Caco-2 (cell line): ENCODE measurements around the gene TMEM258. TPM values are rescaled to one million over a fixed set of nuclear protein-coding genes. Genes with fewer than 3 reads are reported as not detected.

ENCODE experiments used
- BruUV-seq: library from RNA; stranded (reverse); fragments of 400-500 nt; replicated peaks from 2 replicates; lab custom pipeline; 2021; lab: Mats Ljungman, UMichigan
- CTCF ChIA-PET: fragments of 300-600 bp; sonication (Branson Sonifier 250); formaldehyde crosslinking; loops from one replicate; lab custom pipeline; 2022; ENCODE audit warnings: antibody characterized with exemption; lab: Charles Lee
- POLR2A ChIA-PET: fragments of 300-600 bp; sonication (Branson Sonifier 250); formaldehyde crosslinking; loops from one replicate; lab custom pipeline; 2022; ENCODE audit warnings: antibody characterized with exemption; lab: Charles Lee
- DNase-seq, 2 experiments: peaks; one replicate each; pipeline versions ENCODE4 v3.0.0 to v3.0.0-alpha.2; 2020 to 2022
- H3K27me3 ChIP-seq: replicated peaks from 2 replicates; pipeline ENCODE4 v1.6.0; 2011; ENCODE audit warnings: low read length; ENCODE audit not compliant: control insufficient read depth, insufficient read depth
- H3K36me3 ChIP-seq: 2 replicates; pipeline ENCODE4 v1.5.1; 2011; ENCODE audit warnings: low read length; ENCODE audit not compliant: control insufficient read depth, insufficient read depth
- H3K4me1 ChIP-seq: fragments of 250-450 bp; sonication (Bioruptor Pico); 2 replicates; pipeline ENCODE4 v1.5.1; 2020; ENCODE audit warnings: mild to moderate bottlenecking
- H3K4me3 ChIP-seq: 2 replicates; pipeline ENCODE4 v1.5.1; 2011; ENCODE audit warnings: low read depth, mild to moderate bottlenecking, control low read depth, low read length
- H3K9me3 ChIP-seq: fragments of 250-450 bp; sonication (Bioruptor Pico); 2 replicates; pipeline ENCODE4 v1.5.1; 2020; ENCODE audit warnings: mild to moderate bottlenecking, moderate library complexity
- H3K27ac Mint-ChIP-seq: one replicate; pipeline ENCODE4 v1.8.0; 2022; ENCODE audit warnings: mixed read lengths; ENCODE audit not compliant: unreplicated experiment
- H3K27me3 Mint-ChIP-seq: one replicate; pipeline ENCODE4 v1.8.0; 2022; ENCODE audit warnings: mixed read lengths; ENCODE audit not compliant: insufficient read depth, unreplicated experiment
- H3K36me3 Mint-ChIP-seq: one replicate; pipeline ENCODE4 v1.8.0; 2022; ENCODE audit warnings: mild to moderate bottlenecking, mixed read lengths; ENCODE audit not compliant: insufficient read depth, unreplicated experiment
- H3K4me1 Mint-ChIP-seq: one replicate; pipeline ENCODE4 v1.8.0; 2022; ENCODE audit warnings: low read depth, mixed read lengths; ENCODE audit not compliant: unreplicated experiment
- H3K4me3 Mint-ChIP-seq: one replicate; pipeline ENCODE4 v1.8.0; 2022; ENCODE audit warnings: mild to moderate bottlenecking, moderate library complexity, mixed read lengths; ENCODE audit not compliant: unreplicated experiment
- H3K9me3 Mint-ChIP-seq: one replicate; pipeline ENCODE4 v1.8.0; 2022; ENCODE audit warnings: mixed read lengths; ENCODE audit not compliant: unreplicated experiment
- CTCF ChIP-seq, 2 experiments: fragments of 200-600 bp in 1 of 2; IDR thresholded peaks; 1 replicate in 1 of 2; 2 replicates in 1 of 2; pipeline versions ENCODE4 v1.5.1 to v1.8.0; 2011 to 2022; ENCODE audit warnings: antibody characterized with exemption in 1 of 2, control low read depth in 1 of 2, inconsistent platforms in 1 of 2, low read depth in 1 of 2, low read length in 1 of 2, mild to moderate bottlenecking in 1 of 2, moderate library complexity in 1 of 2; ENCODE audit not compliant: insufficient read depth in 1 of 2, severe bottlenecking in 1 of 2, unreplicated experiment in 1 of 2
- intact Hi-C: fragments of 100-400 bp; cut with micrococcal nuclease; formaldehyde crosslinking; loops from one replicate; pipeline ENCODE4 v1.10.0; 2022; ENCODE audit not compliant: unreplicated experiment
- total RNA-seq: library from RNA; stranded (reverse); gene quantifications from 2 replicates; pipeline ENCODE4 v1.2.3, GENCODE V29; 2022

The TMEM258 gene
- total RNA-seq, 1 experiment from 2014 or later = 197 TPM

- Mint-ChIP-seq H3K36me3 (peaks cover 10% of the 10 kb centered on the region), H3K27me3 (no peaks in the 10 kb centered on the region), H3K4me1 (peaks cover 7% of the 10 kb centered on the region), H3K9me3 (no peaks in the 10 kb centered on the region), H3K4me3 (no peak overlapping the region), H3K27ac (no peak overlapping the region)
- no TSS peak for BruUV-seq
- Histone ChIP-seq H3K9me3 (no peaks in the 10 kb centered on the region), H3K4me1 (peaks cover 22% of the 10 kb centered on the region), H3K27me3 (no peaks in the 10 kb centered on the region), H3K4me3 (no peak overlapping the region), H3K36me3 (peaks cover 2% of the 10 kb centered on the region; the same call in 1 of the 2 replicates)
- intact Hi-C loops = loop anchor here (1.0 kb wide), 2 partner anchors 29 to 41 kb away; no protein-coding TSS in a partner anchor
- peak; percentile 86 to 92 for DNase-seq
- POLR2A ChIA-PET = interaction anchor here (0.8 to 1.2 kb wide), 6 partner anchors 10 to 68 kb away, joined by 3 to 5 read pairs (median 4); no protein-coding TSS in a partner anchor
- CTCF ChIA-PET = interaction anchor here (0.5 to 4.6 kb wide), 33 partner anchors 9 to 361 kb away, joined by 3 to 78 read pairs (median 4); partner anchors contain the start of genes FEN1 and TMEM258
- TF ChIP-seq CTCF (IDR thresholded peaks at IDR 0.05; ENCODE audit: insufficient read depth in 1 of 2, low read depth in 1 of 2, low read length in 1 of 2, severe bottlenecking in 1 of 2, unreplicated experiment in 1 of 2) = peak; percentile 93 to 97
Observed at GRCh38 chr11:61747192-61747966, 45.0 kb downstream of the TMEM258 start.

- intact Hi-C loops = loop anchor here (1.0 kb wide), 2 partner anchors 30 to 42 kb away; no protein-coding TSS in a partner anchor
- no peak for TF ChIP-seq CTCF (IDR thresholded peaks at IDR 0.05; ENCODE audit: insufficient read depth in 1 of 2, low read depth in 1 of 2, low read length in 1 of 2, severe bottlenecking in 1 of 2, unreplicated experiment in 1 of 2)
- no TSS peak for BruUV-seq
- Mint-ChIP-seq H3K36me3 (peaks cover 13% of the 10 kb centered on the region), H3K27ac (no peak overlapping the region), H3K9me3 (no peaks in the 10 kb centered on the region), H3K4me3 (no peak overlapping the region), H3K4me1 (peaks cover 7% of the 10 kb centered on the region), H3K27me3 (no peaks in the 10 kb centered on the region)
- POLR2A ChIA-PET = interaction anchor here (0.8 to 1.2 kb wide), 3 partner anchors 34 to 69 kb away, joined by 3 to 5 read pairs (median 4); no protein-coding TSS in a partner anchor
- Histone ChIP-seq H3K4me3 (no peak overlapping the region), H3K9me3 (no peaks in the 10 kb centered on the region), H3K27me3 (no peaks in the 10 kb centered on the region), H3K36me3 (peaks cover 4% of the 10 kb centered on the region; the same call in 1 of the 2 replicates), H3K4me1 (peaks cover 16% of the 10 kb centered on the region)
- no peak for DNase-seq
- CTCF ChIA-PET = interaction anchor here (0.8 to 4.6 kb wide), 9 partner anchors 13 to 90 kb away, joined by 3 to 78 read pairs (median 15); partner anchors contain the start of genes FEN1 and TMEM258
Observed at GRCh38 chr11:61746442-61747191, 45.8 kb downstream of the TMEM258 start.
